UCSD-AML1 (cell line): ENCODE results near the gene CYBRD1.

Experiments used
- DNase-seq: peaks from one replicate; lab custom pipeline; 2025; ENCODE audit not compliant: unreplicated experiment; lab: John Stamatoyannopoulos, UW

Gene CYBRD1

GRCh38 chr2:171598713-171599319 is 76.5 kb downstream of the CYBRD1 start:
- no peak for DNase-seq

GRCh38 chr2:171600126-171600525 is 77.9 kb downstream of the CYBRD1 start:
- DNase-seq = no peak

- DNase-seq = no peak
These were observed 80.1 kb downstream of the CYBRD1 start for GRCh38 chr2:171602352-171602751.
